ENCODE data around the gene WRNIP1.

WRNIP1 gene

GRCh38 chr6:2746557-2747061 lies 18.6 kb upstream of the WRNIP1 start:
- no peak for DNase-seq (ENCODE audit: extremely low read depth, low read depth)
- H3K4me3 ChIP-seq (replicated peaks; ENCODE audit: low read depth, low read length): no peak overlapping the region
- no peak for TF ChIP-seq CTCF (IDR thresholded peaks at IDR 0.05; ENCODE audit: low read depth, low read length, missing control alignments)

GRCh38 chr6:2748183-2748582 lies 17.0 kb upstream of the WRNIP1 start:
- no peak overlapping the region for H3K4me3 ChIP-seq (replicated peaks; ENCODE audit: low read depth, low read length)
- no peak for TF ChIP-seq CTCF (IDR thresholded peaks at IDR 0.05; ENCODE audit: low read depth, low read length, missing control alignments)
- DNase-seq (ENCODE audit: extremely low read depth, low read depth): no peak

- peak; percentile 81 for TF ChIP-seq CTCF (IDR thresholded peaks at IDR 0.05; ENCODE audit: low read depth, low read length, missing control alignments)
- H3K4me3 ChIP-seq (replicated peaks; ENCODE audit: low read depth, low read length): no peak overlapping the region
Observed at GRCh38 chr6:2749969-2750600, 15.1 kb upstream of the WRNIP1 start.

GRCh38 chr6:2750832-2751231 lies 14.4 kb upstream of the WRNIP1 start, which contains the start of gene MYLK4:
Gene MYLK4, minus strand, starts transcription at chr6:2750922. Its CDS starts 1,628 bp downstream, at chr6:2749294.
- H3K4me3 ChIP-seq (replicated peaks; ENCODE audit: low read depth, low read length): no peak within 1 kb of the TSS
- no peak for TF ChIP-seq CTCF (IDR thresholded peaks at IDR 0.05; ENCODE audit: low read depth, low read length, missing control alignments)
- no peak for DNase-seq (ENCODE audit: extremely low read depth, low read depth)

More at GRCh38 chr6:2749969-2750600, 15.1 kb upstream of the WRNIP1 start:
- DNase-seq (ENCODE audit: extremely low read depth, low read depth): no peak

GRCh38 chr6:2751871-2752270 lies 13.3 kb upstream of the WRNIP1 start:
- TF ChIP-seq CTCF (IDR thresholded peaks at IDR 0.05; ENCODE audit: low read depth, low read length, missing control alignments): no peak
- no peak for DNase-seq (ENCODE audit: extremely low read depth, low read depth)
- H3K4me3 ChIP-seq (replicated peaks; ENCODE audit: low read depth, low read length): no peak overlapping the region

- no peak overlapping the region for H3K4me3 ChIP-seq (replicated peaks; ENCODE audit: low read depth, low read length)
- no peak for TF ChIP-seq CTCF (IDR thresholded peaks at IDR 0.05; ENCODE audit: low read depth, low read length, missing control alignments)
- no peak for DNase-seq (ENCODE audit: extremely low read depth, low read depth)
Observed at GRCh38 chr6:2752477-2753109, 12.6 kb upstream of the WRNIP1 start.
